ENCODE measurements around the gene ZNF786. TPM values are rescaled to one million over a fixed set of nuclear protein-coding genes. Genes with fewer than 3 reads are reported as not detected.

Gene ZNF786
- total RNA-seq, 2 donors from 2014 or later, result 4.8 to 5.4 TPM

DNA sequence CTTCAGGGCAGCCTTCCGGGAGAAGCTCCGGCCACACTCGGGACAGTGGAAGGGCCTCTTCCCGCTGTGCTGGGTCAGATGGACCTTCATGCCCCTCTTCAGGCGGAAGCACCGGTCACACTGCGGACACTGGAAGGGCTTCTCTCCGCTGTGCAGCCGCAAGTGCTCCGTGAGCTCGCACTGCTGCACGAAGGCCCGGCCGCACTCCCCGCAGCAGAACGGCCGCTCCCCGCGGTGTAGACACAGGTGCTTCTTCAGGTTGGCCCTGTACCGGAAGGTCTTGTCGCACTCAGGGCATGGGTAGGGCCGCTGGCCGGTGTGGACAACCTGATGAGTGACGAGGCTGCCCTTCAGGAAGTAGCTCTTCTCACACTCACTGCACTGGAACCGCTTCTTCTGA lies 14.2 kb upstream of the ZNF786 start:
- no peaks in the 10 kb centered on the region for H3K27me3 ChIP-seq
- no peaks in the 10 kb centered on the region for H3K4me1 ChIP-seq
- no peak overlapping the region for H3K9ac ChIP-seq (ENCODE audit: low read depth in 2 of 2, low read length in 2 of 2)
- TF ChIP-seq, protein P1, sequence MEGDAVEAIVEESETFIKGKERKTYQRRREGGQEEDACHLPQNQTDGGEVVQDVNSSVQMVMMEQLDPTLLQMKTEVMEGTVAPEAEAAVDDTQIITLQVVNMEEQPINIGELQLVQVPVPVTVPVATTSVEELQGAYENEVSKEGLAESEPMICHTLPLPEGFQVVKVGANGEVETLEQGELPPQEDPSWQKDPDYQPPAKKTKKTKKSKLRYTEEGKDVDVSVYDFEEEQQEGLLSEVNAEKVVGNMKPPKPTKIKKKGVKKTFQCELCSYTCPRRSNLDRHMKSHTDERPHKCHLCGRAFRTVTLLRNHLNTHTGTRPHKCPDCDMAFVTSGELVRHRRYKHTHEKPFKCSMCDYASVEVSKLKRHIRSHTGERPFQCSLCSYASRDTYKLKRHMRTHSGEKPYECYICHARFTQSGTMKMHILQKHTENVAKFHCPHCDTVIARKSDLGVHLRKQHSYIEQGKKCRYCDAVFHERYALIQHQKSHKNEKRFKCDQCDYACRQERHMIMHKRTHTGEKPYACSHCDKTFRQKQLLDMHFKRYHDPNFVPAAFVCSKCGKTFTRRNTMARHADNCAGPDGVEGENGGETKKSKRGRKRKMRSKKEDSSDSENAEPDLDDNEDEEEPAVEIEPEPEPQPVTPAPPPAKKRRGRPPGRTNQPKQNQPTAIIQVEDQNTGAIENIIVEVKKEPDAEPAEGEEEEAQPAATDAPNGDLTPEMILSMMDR (IDR thresholded peaks at IDR 0.05), result no peak
- H3K27ac ChIP-seq, result no peak overlapping the region
- DNase-seq, result no peak
- H3K9me3 ChIP-seq, result no peaks in the 10 kb centered on the region
- H3K4me3 ChIP-seq, result no peak overlapping the region
- intact Hi-C loops (cut with DNase I), result no loop called here
- H3K36me3 ChIP-seq, result no peaks in the 10 kb centered on the region

DNA sequence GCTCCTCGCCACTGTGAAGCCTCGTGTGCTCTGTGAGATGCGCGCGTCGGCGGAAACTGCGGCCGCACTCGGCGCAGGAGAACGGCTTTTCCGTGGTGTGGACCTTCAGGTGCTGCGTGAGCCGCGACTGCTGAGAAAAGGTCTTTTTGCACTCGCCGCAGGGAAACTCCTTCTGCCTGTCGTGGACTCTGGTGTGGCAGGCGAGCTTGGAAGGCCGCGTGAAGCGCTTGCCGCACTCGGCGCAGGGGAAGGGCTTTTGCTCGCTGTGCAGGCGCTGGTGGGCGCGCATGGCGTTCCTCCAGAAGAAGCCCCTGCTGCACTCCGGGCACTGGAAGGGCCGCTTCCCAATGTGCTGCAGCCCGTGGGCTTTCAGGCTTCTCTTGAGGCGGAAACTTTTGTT lies 13.7 kb upstream of the ZNF786 start:
- Histone ChIP-seq H3K4me3 (no peak overlapping the region), H3K27ac (no peak overlapping the region), H3K4me1 (no peaks in the 10 kb centered on the region), H3K36me3 (no peaks in the 10 kb centered on the region), H3K27me3 (no peaks in the 10 kb centered on the region), H3K9me3 (no peaks in the 10 kb centered on the region), H3K9ac (ENCODE audit: low read depth in 2 of 2, low read length in 2 of 2) (no peak overlapping the region)
- TF ChIP-seq, protein P1 (IDR thresholded peaks at IDR 0.05), result no peak
- intact Hi-C loops (cut with DNase I), result no loop called here
- DNase-seq, result no peak

DNA sequence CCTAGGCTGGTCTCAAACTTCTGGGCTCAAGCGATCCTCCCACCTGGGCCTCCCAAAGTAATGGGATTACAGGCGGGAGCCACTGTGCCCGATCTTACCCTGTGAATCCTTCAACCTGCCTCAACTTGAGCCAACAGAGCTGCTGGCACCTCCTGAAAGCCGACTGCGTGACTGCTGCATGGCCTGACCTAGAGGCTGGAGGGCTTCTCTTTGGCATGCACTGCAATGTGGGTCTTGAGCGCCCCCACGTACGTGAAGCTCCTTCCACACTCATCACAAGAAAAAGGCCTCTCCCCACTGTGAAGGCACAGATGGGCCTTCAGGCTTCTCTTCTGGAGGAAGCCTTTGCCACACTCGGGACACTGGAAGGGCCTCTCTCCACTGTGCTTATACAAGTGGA lies 12.9 kb upstream of the ZNF786 start:
- intact Hi-C loops (cut with DNase I), result no loop called here
- H3K9me3 ChIP-seq, result no peaks in the 10 kb centered on the region

DNA sequence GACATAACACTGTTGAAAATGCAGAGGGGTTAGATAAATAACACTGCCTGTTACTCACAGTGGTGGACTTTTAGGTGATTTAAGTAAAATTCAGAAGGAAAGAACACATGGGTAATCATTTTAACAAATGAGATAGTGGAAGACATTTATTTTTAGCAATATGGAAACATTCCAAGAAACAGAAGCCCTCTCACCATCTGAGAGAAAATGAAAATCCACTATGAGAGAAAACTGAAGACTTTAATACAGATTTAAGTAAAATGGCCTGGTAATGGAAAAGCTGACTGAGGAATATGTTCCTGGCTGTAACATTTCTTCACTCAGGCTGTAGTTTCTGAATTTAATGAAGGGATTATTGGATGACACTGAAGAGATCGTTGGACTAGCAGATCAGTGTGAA lies 12.1 kb upstream of the ZNF786 start:
- H3K9ac ChIP-seq (ENCODE audit: low read depth in 2 of 2, low read length in 2 of 2), result no peak overlapping the region
- no peak overlapping the region for H3K27ac ChIP-seq
- DNase-seq, result no peak
- no peaks in the 10 kb centered on the region for H3K4me1 ChIP-seq
- H3K27me3 ChIP-seq, result no peaks in the 10 kb centered on the region
- H3K9me3 ChIP-seq, result no peaks in the 10 kb centered on the region
- H3K36me3 ChIP-seq, result no peaks in the 10 kb centered on the region
- intact Hi-C loops (cut with DNase I), result no loop called here
- no peak overlapping the region for H3K4me3 ChIP-seq
- TF ChIP-seq, protein P1 (IDR thresholded peaks at IDR 0.05), result no peak

More for the DNA sequence above, 12.9 kb upstream of the ZNF786 start:
- H3K4me1 ChIP-seq, result no peaks in the 10 kb centered on the region
- no peaks in the 10 kb centered on the region for H3K27me3 ChIP-seq
- H3K4me3 ChIP-seq, result no peak overlapping the region
- no peak for DNase-seq
- no peaks in the 10 kb centered on the region for H3K36me3 ChIP-seq
- TF ChIP-seq, protein P1 (IDR thresholded peaks at IDR 0.05), result no peak
- H3K27ac ChIP-seq, result no peak overlapping the region
- no peak overlapping the region for H3K9ac ChIP-seq (ENCODE audit: low read depth in 2 of 2, low read length in 2 of 2)

DNA sequence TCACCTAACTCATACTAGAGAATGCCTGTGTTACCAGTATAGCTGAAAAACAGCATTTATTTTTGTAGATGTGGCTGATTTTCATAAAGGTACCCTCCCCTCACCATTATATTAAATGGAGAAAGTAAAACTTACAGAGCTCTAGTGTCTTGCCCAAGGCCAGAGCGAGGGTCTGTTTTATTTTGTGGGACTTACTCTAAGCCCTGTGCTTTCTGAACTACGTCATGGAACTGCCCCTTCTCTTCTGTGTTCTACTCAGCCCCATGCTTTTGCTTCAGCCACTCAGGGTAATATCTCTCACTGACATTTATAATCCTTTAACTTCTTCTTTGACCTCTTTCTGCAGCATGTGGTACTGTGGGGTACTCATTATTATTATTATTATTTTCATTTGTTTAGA lies 10.3 kb upstream of the ZNF786 start:
- no peaks in the 10 kb centered on the region for H3K9me3 ChIP-seq
- no peak overlapping the region for H3K27ac ChIP-seq
- intact Hi-C loops (cut with DNase I), result no loop called here
- H3K27me3 ChIP-seq, result no peaks in the 10 kb centered on the region
- no peak overlapping the region for H3K4me3 ChIP-seq
- DNase-seq, result no peak
- no peaks in the 10 kb centered on the region for H3K4me1 ChIP-seq
- TF ChIP-seq, protein P1 (IDR thresholded peaks at IDR 0.05), result no peak
- no peaks in the 10 kb centered on the region for H3K36me3 ChIP-seq
- H3K9ac ChIP-seq (ENCODE audit: low read depth in 2 of 2, low read length in 2 of 2), result no peak overlapping the region

DNA sequence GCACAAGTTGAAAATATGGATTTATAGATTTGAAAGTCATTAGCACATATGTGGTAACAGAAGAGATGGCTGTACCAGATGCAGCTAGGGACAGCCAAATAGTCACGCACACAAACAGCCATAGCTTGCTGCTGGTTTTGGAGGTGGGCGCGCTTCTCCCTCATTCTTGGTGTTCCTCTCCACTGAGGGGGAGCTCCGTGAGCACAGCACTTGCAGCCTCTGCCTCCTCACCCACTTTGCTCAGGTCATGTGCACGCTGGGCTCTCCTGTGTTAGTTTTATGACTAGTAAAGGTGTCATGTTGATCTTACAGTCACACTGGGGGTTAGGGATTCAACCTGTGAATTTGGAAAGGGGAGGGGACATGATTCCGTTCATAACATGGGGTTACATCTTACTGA lies 8.5 kb upstream of the ZNF786 start:
- no peak for DNase-seq
- Histone ChIP-seq H3K27me3 (no peaks in the 10 kb centered on the region), H3K4me1 (no peaks in the 10 kb centered on the region), H3K9me3 (no peaks in the 10 kb centered on the region), H3K4me3 (no peak overlapping the region), H3K9ac (ENCODE audit: low read depth in 2 of 2, low read length in 2 of 2) (no peak overlapping the region), H3K36me3 (no peaks in the 10 kb centered on the region), H3K27ac (no peak overlapping the region)
- intact Hi-C loops (cut with DNase I), result no loop called here
- TF ChIP-seq, protein P1 (IDR thresholded peaks at IDR 0.05), result no peak

All from colonic mucosa (tissue), 4 donors.